ENCODE measurements around the gene NDUFA9.

NDUFA9 gene

DNA sequence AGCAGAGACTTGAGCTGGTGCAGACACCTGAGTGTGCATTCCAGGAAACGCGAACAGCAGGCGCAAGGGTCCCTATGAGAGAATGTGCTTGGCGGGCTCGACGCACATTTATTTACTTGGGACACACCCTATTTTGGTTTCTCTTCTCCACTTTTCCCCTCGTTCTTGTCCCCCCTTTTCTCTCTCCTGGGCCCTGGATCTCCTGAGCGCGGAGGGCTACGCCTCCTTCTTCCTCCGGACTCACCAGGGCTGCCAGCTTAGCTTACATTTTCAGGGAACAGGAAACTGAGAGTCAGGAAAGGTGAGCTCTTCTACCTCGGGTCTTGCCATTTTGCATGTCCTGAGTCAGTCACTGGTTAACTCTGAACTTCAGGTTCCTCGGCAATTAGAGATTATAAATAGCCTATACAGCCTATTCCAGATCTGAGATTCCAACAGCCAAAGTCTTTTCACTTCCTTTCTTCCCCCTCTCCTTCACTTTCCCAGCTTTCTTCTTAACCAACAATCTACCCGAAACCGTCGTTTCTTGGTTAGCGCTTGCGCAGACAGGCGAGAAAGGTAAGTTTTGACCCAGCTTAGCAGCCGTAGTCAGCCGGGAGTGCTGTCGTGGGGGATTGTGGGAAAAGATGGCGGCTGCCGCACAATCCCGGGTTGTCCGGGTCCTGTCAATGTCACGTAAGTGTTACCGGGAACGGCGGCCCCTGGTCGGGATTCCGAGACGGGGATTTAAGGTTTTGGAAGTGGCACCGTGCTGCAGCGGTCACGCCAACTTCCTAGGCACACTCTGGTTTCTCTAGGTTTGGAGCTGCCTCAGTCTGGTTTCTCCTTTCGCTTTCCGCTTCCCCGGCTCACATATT, at the start of gene NDUFA9, which contains the start of gene AKAP3:
Gene NDUFA9, plus strand, starts transcription at position 614 of the 857 bp plus-strand sequence. Its CDS starts 13 bp downstream, at position 627.
Gene AKAP3, minus strand, starts transcription at position 551 of the 857 bp plus-strand sequence. CDS start 10,855 bp downstream, outside the sequence.
- DNase-seq: peak; percentile 81

DNA sequence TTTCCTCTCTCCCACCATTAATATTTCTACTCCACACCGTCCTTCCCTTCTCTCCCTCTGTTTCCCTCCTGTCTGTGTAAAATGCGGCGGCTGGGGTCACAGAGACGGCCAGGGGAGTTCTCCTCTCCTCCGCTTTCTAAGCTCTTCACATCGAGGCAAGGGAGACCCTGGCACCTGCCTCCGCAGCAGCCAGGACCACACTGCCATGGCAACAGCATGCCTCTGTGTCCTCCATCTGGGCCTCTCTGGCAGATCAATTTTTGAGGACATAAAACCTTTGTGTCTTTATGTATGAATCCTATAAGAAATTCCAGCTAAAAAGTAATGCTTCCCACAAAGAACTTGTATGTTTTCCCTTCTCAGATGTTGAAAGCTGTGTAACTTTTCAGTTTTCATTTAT, 45.5 kb upstream of the NDUFA9 start:
- no peak for DNase-seq

- no peak for DNase-seq
Measured at GRCh38 chr12:4603946-4604345, 45.0 kb upstream of the NDUFA9 start.

DNA sequence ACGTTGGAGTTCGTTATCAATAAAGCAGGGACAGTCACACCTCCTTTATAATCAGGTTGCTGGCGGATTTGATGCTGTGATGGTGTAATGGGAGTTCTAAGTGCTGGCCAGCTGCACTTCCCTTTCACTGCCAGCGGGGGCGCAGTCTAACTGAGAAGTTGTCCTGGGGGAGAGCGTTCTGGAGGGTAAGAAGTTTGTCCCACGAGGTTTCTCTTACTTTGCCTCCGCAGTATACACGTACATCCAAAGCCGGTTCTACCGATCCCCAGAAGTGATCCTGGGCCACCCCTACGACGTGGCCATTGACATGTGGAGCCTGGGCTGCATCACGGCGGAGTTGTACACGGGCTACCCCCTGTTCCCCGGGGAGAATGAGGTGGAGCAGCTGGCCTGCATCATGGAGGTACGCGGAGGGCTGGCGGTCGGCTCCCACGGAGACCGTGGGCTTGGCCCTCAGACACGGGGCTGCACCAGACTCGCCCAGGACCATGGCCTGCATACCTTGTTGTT, 44.2 kb upstream of the NDUFA9 start:
- DNase-seq: peak; percentile 88

GRCh38 chr12:4607056-4607455, 41.9 kb upstream of the NDUFA9 start:
- no peak for DNase-seq

DNA sequence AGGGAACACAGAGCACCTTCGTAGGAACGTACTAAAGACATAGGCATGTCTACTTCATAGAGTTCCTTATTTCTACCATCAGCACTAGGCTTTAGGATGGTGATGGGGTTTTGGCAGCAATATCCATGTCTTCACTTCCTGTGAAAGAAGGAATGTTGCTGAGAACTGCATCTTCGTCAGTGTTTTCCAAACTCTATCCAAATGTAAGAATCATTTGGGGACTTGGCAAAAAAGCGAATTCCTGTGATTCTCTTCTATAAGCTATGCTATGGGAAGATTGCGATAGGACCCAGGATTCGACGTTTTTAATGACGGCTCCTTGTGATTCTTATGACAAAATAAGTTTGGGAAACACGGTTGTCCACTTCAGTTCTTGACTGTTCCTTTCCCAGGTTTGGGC, 39.8 kb upstream of the NDUFA9 start:
- DNase-seq: no peak

GRCh38 chr12:4610481-4610880, 38.4 kb upstream of the NDUFA9 start:
- no peak for DNase-seq

DNA sequence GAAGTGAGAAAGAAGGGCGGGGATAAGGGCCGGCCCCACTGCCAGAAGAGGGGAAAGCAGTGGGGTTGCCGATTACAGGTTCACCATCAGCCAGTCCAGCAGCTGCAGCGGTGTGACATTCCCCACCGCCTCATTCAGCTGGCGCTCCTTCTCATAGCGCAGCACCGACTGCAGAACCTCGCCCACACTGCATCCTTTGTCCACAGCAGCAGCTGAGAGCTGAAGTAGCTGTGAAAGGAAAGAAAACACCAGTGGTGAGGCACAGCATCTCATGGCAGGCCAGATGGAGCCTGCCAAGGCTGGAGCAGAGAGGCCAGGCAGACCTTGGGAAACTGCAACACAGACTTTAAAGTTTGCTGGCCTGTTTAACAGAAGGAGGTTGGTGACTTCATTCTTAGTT, 33.2 kb upstream of the NDUFA9 start:
- DNase-seq: no peak

DNA sequence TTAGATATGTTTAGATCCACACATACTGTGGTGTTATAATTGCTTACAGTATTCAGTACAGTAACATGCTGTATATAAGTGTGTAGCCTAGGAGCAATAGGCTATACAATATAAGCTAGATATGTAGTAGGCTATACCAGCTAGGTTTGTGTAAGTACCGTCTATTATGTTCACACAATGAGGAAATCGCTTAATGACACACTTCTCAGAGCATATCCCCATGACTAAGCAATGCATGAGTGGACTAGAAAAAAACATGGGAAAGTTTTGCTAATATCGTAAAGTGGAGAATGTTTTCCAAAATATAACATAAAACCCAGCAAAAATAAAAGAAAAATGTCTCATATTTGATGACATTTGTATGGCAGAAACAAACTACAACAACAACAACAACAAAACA, 27.4 kb upstream of the NDUFA9 start:
- DNase-seq: no peak

GRCh38 chr12:4626543-4626942, 22.4 kb upstream of the NDUFA9 start:
- no peak for DNase-seq

GRCh38 chr12:4628406-4628805, 20.5 kb upstream of the NDUFA9 start:
- no peak for DNase-seq

DNA sequence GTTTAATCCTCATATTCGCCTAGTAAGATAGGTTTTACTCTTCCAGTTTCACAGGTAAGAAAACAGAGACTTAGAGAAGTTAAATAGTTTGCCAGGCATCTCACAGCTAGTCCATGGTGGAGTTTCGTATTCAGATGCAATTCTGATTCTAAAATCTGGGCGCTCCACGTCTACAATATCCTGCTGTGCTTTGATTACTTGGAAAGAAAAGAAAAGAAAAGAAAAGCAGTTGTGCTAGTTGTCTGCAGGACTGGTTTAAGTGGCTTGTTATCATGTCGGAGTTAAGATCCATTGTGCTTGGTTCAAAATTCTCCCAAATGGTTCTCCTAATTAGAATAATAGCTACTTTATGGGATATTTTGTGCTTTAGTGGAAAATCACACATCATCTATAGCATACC, 18.7 kb upstream of the NDUFA9 start:
- no peak for DNase-seq

- DNase-seq: no peak
Measured at GRCh38 chr12:4643747-4644146, 5.2 kb upstream of the NDUFA9 start.

- DNase-seq: no peak
Measured at GRCh38 chr12:4645023-4645422, 3.9 kb upstream of the NDUFA9 start.

DNA sequence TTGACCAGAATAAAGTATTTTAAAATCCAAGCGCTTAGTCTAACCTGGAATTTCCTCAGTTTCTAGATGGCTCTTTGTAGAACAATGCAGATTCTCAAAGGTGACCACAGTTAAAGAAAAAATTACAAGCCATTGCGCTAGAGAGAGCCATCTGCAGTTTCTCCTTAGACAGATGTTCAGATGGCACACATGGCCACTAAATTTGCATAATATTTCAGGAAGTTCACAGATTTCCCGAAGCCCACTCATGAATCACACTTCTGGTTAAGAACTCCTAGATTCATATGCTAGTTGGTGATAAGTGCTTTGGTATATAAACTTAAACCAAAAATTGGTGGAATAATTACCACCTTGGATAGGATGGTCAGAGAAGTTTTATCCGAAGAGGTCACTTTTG, 812 bp upstream of the NDUFA9 start:
- DNase-seq: no peak

DNA sequence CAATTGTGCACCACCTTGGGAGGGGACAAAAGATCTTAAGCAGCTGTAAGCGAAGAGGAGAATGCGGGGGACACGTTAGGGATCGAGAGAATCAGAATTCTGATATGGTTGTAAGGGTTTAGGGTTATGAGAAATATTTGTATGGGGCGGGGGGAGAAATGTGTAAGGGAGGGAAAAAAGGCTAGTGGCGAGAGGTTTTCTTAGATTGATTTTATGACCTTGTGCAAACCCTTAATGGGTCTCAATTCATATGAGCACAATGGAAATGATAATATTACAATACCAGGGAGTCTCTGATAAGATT, 396 bp downstream of the NDUFA9 start:
- no peak for DNase-seq

- no peak for DNase-seq
Measured at GRCh38 chr12:4653257-4653656, 4.3 kb downstream of the NDUFA9 start.

GRCh38 chr12:4653691-4654090, 4.8 kb downstream of the NDUFA9 start:
- no peak for DNase-seq

GRCh38 chr12:4663971-4664505, 15.1 kb downstream of the NDUFA9 start:
- DNase-seq: peak; percentile 92

DNA sequence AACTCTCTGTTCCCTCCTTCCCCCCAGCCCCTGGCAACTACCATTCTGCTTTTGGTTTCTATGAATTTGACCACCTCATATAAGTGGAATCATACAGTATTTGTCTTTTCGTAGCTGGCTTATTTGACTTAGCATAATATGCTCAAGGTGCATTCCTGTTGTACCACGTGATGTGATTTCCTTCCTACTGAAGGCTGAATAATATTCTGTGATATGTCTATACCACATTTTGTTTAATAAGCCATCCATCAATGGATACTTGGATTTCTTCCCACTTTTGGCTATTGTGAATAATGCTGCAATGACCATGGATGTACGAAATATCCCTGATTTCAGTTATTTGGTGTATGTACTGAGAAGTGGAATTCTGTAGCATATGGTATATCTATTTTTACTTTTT, 16.3 kb downstream of the NDUFA9 start:
- DNase-seq: no peak

DNA sequence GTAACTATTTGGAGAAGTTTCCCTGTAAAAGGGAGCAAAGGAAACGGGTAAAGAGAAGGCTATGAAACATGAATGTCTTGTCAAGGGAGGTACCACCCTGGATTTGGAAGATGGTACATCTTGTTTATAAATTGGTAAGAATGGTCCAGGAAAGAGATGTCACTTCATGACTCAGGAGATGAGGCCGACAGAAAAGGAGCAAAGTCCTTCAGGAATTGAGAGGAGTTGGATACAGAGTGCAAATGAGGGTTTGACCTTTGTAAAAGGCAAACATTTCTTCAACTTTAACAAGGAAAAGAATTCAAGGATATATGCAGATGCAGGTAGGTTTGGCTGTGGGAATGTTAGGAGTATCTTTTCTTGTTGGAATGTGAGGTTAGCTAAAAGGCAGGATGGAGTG, 30.8 kb downstream of the NDUFA9 start:
- DNase-seq: no peak

DNA sequence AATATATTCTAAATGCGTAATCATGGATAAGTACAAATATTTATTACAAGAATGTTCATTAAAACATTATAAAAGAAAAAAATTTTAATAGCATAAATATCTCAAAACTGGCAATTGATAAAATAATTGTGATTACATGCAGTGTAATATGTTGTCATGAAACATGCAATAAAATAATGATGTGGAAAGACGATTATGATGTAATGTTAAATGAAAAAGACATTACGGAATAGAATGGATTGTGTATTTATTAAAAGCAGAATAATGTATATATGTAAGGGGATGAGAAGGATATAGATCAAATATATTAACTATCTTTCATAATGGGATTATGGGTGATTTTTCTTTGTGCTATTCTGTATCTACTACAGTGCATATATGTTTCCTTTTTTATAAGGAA, 32.8 kb downstream of the NDUFA9 start:
- no peak for DNase-seq

DNA sequence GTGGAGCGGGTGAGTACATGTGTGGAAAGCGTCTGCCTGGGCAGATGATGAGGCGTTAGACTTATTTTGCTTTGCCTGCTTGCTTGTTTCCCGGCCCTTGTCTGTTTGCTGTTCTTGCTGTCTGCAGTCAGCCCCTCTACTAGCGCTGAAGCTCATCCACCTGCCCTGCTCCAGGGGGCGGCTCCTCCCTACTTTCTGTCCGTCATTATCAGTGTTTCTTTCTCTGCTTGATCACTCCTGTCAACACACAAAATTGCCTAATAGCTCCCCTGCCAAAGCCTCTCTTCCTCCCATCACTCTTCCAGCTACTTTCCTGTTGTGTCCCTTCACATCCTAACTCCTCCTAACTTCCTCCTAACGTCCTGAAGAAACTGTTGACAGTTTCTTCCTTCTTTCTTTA, 36.4 kb downstream of the NDUFA9 start:
- DNase-seq: no peak

DNA sequence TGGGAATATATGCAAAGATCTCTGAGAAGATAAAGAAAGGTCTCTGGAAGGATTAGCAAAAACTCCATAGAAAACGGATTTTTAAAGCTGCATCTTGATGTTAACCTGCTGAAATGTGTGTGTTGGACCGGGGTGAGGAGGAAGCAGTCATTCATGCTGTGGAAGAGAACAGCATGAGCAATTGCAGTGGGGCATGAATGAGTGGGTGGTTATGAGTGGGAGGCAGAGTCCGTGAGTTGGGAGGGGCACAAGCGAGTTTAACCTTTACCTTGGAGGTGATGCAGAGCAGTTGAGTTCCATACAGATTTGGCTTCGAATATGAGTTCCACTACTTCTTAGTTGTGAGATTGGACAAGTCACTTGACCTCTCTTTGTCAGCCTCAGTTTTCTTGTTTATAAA, 41.8 kb downstream of the NDUFA9 start:
- DNase-seq: no peak

Measured in fibroblast of skin of right quadriceps (primary cell).